GM19438 (cell line): ENCODE data around the gene XIRP1.
A peak's percentile ranks its signal among the peaks of the same experiment; 100 is the strongest.

ENCODE experiments used
- ATAC-seq: cut with Tn5 transposase; IDR thresholded peaks from one replicate; pipeline ENCODE4 v1.9.1; 2021; ENCODE audit warnings: low read depth; ENCODE audit not compliant: unreplicated experiment

Gene XIRP1

GRCh38 chr3:39211332-39212130 lies 19.1 kb upstream of the XIRP1 start:
- no peak for ATAC-seq

DNA sequence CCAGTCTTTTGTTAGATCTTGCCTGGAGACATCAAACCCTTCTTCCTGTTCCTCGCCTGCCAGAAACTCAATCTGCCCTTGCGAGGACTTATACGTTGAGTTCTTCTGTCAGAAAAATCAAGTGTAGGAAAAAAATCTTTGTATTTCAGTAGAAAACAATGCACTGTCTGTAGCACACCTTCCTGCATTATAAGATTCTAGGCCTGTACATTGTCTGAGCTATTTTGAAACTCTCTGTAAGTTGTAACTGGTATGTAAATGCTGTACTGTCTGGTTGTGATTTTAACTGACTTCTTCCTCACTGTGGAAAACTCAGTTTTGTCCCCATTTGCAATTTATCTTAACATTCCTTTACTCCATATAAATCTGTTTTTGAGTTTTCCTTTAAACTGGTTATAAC lies 17.7 kb upstream of the XIRP1 start:
- no peak for ATAC-seq

DNA sequence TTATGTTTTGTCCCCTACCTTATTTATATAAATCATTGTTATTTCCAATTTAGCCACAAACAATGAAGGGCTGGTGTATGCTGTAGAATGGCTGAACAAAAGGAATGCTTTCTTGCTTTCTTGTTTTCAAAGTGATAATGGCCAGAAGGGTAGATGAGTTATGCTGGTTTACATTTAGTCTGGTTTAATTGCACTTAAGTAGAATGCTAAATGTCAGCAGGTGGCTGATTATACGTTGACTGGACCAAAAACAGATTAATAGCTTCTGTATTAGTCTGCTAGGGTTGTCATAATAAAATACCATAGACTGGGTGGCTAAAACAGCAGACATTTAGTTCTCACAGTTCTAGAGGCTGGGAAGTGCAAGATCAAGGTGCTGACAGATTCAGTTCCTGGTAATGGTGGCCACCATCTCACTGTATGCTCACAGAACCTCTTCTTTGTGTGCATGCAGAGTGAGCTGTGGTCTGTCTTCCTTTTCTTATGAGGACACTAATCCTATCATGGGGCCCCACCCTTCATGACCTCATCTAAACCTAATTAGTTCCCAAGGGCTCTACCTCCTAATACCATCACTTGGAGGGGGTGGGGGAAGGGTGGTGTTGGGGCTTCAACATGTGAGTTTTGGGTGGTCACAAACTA lies 17.1 kb upstream of the XIRP1 start:
- no peak for ATAC-seq

DNA sequence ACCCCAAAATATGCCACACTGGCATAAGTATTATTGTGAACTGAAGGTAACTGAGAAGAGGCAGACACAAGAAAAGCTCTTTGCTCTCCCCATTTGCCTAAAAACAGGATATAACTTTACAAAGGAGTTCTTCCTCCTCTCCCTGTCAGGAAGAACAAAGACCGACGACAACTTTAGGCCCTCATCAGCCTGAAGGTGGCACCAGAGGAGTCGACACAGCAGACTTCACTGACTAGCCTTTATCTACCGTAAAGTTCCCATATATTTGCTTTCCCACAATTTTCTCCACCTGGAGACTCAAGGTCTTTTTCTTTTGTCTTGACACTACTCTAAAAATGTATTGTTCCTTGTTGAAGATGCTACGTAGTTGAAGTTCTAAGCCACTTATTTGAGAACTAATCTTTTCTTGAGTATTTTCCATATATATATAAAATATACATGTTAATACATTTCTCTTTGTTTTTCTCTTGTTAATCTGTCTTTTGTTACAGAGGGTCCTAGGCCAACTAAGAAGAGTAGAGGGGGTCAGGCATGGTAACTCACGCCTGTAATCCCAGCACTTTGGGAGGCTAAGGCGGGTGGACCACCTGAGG lies 16.2 kb upstream of the XIRP1 start:
- ATAC-seq, result peak; percentile 54

DNA sequence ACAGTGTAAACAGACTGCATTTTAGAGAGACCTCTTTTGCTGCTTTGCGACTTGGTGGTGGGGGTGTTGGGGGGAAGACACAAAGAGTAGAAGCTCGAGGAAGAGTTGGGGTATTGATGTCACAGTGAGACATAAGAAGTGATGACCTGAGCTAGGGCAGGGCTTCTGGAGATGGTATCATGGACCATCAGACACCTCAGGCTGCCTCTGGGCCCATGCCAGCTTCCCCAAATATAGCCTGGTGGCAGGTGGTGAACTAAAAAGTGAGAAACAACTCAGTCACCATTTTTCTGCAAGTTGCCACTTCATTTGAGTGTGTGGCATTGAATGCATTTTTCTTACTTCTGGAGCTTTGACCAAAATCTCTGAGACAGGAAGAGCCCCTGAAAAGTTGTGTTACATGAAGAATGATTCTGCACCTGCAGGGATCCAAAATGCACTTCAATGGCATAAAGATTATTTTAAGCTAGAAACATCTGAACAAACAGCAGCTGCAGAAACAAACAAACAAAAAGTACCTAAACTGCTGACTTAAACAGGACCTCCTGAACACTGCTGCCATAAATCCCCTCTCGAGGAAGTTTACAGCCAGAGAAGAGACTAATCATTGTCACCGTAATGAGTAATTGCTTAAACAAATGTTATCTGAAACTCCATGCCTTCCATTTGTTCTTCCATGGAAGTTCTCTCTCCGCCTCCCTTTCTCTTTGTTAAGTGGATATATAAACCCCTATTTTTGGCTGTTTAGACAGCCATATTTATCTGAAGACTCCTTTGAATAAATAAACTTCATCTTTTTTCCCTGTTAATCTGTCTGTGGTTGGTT lies 15.2 kb upstream of the XIRP1 start:
- ATAC-seq, result no peak

DNA sequence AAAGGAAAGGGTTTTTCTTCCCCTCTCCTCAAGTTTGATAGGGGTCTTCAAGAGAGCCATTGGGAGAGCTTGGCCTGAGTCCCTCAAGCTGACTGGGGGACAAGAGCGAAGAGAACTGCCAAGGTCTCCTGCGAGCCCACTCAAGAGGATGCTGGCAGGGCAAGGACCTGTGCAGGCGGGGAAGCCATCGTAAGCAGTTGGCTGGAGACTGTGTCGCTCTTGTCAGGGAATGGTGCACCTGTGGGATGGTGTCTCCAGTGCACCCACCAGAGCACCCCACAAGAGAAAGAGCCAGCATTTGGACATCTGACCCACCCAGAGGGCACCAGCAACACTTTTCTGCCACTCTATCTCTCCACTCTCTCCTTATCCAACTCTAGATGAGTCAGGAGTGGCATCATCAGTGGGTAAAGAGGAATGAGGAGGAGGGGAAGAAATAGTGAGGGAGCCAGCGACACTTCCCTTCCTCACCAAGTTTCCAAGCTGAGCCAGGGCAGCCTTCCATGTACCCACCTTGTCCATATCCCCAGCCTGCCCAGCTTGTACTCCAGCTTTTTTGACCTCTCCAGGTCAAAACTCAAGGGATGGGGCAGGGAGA lies 13.6 kb upstream of the XIRP1 start:
- no peak for ATAC-seq

- ATAC-seq, result no peak
Measured at GRCh38 chr3:39205131-39205530, 12.7 kb upstream of the XIRP1 start.

- no peak for ATAC-seq
Measured at GRCh38 chr3:39203860-39204259, 11.5 kb upstream of the XIRP1 start.

GRCh38 chr3:39203402-39203801 lies 11.0 kb upstream of the XIRP1 start:
- no peak for ATAC-seq

- no peak for ATAC-seq
Measured at GRCh38 chr3:39202094-39202493, 9.7 kb upstream of the XIRP1 start.

- no peak for ATAC-seq
Measured at GRCh38 chr3:39196671-39197356, 4.4 kb upstream of the XIRP1 start.

- ATAC-seq, result no peak
Measured at GRCh38 chr3:39196034-39196433, 3.6 kb upstream of the XIRP1 start.

GRCh38 chr3:39193391-39193790 lies 996 bp upstream of the XIRP1 start:
- ATAC-seq, result no peak

GRCh38 chr3:39191773-39192172 lies 622 bp downstream of the XIRP1 start:
- no peak for ATAC-seq

GRCh38 chr3:39191111-39191510 lies 1.3 kb downstream of the XIRP1 start:
- no peak for ATAC-seq

GRCh38 chr3:39190281-39191025 lies 1.9 kb downstream of the XIRP1 start:
- no peak for ATAC-seq

GRCh38 chr3:39189959-39190269 lies 2.5 kb downstream of the XIRP1 start:
- no peak for ATAC-seq

DNA sequence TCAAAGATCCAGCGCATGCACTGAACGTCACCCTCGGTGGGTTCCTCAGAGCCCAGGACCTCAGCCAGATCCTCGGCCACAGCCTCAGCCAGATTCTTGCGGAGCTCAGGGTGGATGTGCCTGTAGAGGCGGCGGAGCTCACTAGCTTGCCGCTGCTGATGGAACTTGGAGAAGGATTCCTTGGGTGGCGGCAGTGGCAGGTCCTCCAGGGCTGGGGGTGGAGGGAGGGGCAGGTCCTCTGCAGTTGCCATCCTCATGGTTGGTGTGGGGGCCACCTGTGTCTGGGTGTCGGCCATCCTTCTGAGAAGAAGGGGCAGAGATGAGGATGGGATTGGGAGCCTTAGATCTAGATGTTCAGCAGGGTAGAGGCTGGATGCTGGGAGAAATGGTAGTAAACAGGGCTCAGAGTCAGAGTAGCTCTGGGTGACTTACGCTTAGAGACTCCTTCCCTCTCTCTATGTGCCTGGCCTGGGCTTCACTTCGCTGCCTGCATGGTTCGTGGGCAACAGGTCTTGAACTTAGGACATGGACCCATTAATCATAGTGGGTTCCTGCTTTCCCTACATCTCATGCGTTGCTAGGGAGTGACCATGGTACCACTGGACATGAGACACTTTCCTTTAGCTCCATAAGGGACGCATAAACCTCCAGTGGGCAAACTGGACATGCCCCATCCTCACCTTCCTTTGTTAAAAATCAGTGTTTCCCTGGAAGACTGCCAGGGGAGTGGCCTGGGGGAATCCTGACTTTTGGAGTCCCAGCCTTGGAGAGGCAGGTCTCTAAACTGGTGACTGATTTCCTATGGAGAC lies 3.0 kb downstream of the XIRP1 start:
- no peak for ATAC-seq
